Uterus (tissue), 4 donors: ENCODE measurements around the gene LRRC8C. TPM values are rescaled to one million over a fixed set of nuclear protein-coding genes. Genes with fewer than 3 reads are reported as not detected.

ENCODE experiments used
- DNase-seq, 2 donors: peaks; one replicate each; pipeline ENCODE4 v3.0.0-alpha.2; 2019 to 2020
- H3K27ac ChIP-seq, 2 donors: fragments of 200-600 bp; sonication (generic); 1 replicate in 1 of 2; 2 replicates in 1 of 2; pipeline ENCODE4 v1.5.1; 2016 to 2018
- H3K27me3 ChIP-seq, 2 donors: fragments of 200-600 bp; sonication (generic); one replicate each; pipeline ENCODE4 v1.5.1; 2018 to 2019; ENCODE audit warnings: control low read depth in 1 of 2
- H3K36me3 ChIP-seq, 2 donors: fragments of 200-600 bp; sonication (generic); one replicate each; pipeline ENCODE4 v1.5.1; 2019; ENCODE audit warnings: control low read depth in 1 of 2
- H3K4me1 ChIP-seq, 2 donors: fragments of 200-600 bp; sonication (generic); one replicate each; pipeline ENCODE4 v1.5.1; 2018 to 2019; ENCODE audit warnings: control low read depth in 1 of 2
- H3K4me3 ChIP-seq, 2 donors: fragments of 200-600 bp; sonication (generic); 1 replicate in 1 of 2; 2 replicates in 1 of 2; pipeline ENCODE4 v1.5.1; 2018 to 2019; ENCODE audit warnings: mild to moderate bottlenecking in 1 of 2
- H3K9me3 ChIP-seq, 2 donors: fragments of 200-600 bp; sonication (generic); one replicate each; pipeline ENCODE4 v1.5.1; 2019; ENCODE audit warnings: control low read depth in 1 of 2
- CTCF ChIP-seq, 4 experiments: fragments of 200-600 bp in 2 of 4; fragments of 450-650 bp in 2 of 4; sonication (generic) in 2 of 4; IDR thresholded peaks; one replicate each; pipeline ENCODE4 v1.5.1; 2016 to 2019; ENCODE audit warnings: antibody characterized with exemption in 4 of 4, mild to moderate bottlenecking in 2 of 4, moderate library complexity in 1 of 4
- POLR2A ChIP-seq, 2 donors: fragments of 450-650 bp; IDR thresholded peaks; one replicate each; pipeline ENCODE4 v1.6.1; 2016; ENCODE audit warnings: antibody characterized with exemption in 2 of 2, mild to moderate bottlenecking in 1 of 2, moderate library complexity in 1 of 2
- intact Hi-C: fragments of 100-400 bp; cut with DNase I; formaldehyde crosslinking; loops from one replicate; pipeline ENCODE4 v1.15.1; 2023; ENCODE audit warnings: low total_unique reads
- total RNA-seq, 4 donors: library from RNA; depleted of rRNA in 3 of 4; stranded (reverse); fragments of >200 nt in 3 of 4; gene quantifications; one replicate each; pipeline versions ENCODE4 v1.1.0 to v1.2.4, GENCODE V29; 2014 to 2023
- donor health status: DM: yes; HTN: yes; CAD: no.

The LRRC8C gene
- total RNA-seq, 4 donors from 2014 or later: 10.9 to 23.8 (median 19.8) TPM

- Histone ChIP-seq H3K36me3 (no peaks in the 10 kb centered on the region), H3K9me3 (no peaks in the 10 kb centered on the region), H3K27me3 (no peaks in the 10 kb centered on the region), H3K27ac (no peak overlapping the region), H3K4me3 (no peak overlapping the region), H3K4me1 (no peaks in the 10 kb centered on the region)
- no peak for DNase-seq
- intact Hi-C loops: no loop called here
- TF ChIP-seq CTCF (IDR thresholded peaks at IDR 0.05): no peak
- no peak for TF ChIP-seq POLR2A (IDR thresholded peaks at IDR 0.05)
These were observed 106.9 kb downstream of the LRRC8C start for GRCh38 chr1:89739844-89740216.

GRCh38 chr1:89743788-89744187, 110.9 kb downstream of the LRRC8C start:
- no peak for TF ChIP-seq CTCF (IDR thresholded peaks at IDR 0.05)
- no peak for TF ChIP-seq POLR2A (IDR thresholded peaks at IDR 0.05)
- H3K9me3 ChIP-seq: no peaks in the 10 kb centered on the region
- H3K4me3 ChIP-seq: no peak overlapping the region
- intact Hi-C loops: no loop called here
- no peaks in the 10 kb centered on the region for H3K4me1 ChIP-seq
- no peaks in the 10 kb centered on the region for H3K27me3 ChIP-seq
- no peaks in the 10 kb centered on the region for H3K36me3 ChIP-seq
- no peak for DNase-seq
- no peak overlapping the region for H3K27ac ChIP-seq

- no peak overlapping the region for H3K27ac ChIP-seq
- no peak for TF ChIP-seq POLR2A (IDR thresholded peaks at IDR 0.05)
- no peak for TF ChIP-seq CTCF (IDR thresholded peaks at IDR 0.05)
- H3K36me3 ChIP-seq: no peaks in the 10 kb centered on the region
- intact Hi-C loops: no loop called here
- H3K4me3 ChIP-seq: no peak overlapping the region
- H3K4me1 ChIP-seq: no peaks in the 10 kb centered on the region
- no peaks in the 10 kb centered on the region for H3K27me3 ChIP-seq
- no peaks in the 10 kb centered on the region for H3K9me3 ChIP-seq
- DNase-seq: no peak
These were observed 113.7 kb downstream of the LRRC8C start for GRCh38 chr1:89746424-89747149.

DNA sequence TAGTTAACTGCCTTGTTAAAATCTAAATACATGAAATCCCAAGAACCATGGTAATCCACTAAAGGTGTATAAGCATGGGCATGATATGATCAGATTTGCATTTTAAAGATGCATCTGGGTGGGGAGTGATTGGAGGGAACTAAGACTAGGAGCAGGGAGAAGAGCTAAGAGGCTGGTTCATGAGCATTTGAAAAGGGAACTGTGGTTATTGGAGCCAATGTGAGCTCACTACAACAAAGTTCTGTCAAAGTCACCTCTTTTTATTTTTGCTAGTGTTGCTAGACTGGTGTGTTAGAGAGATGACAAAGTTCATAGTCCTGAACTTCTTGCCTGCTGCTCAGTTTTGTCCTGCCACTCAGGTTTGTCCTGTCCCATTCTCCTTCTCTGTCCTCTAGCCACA, 120.8 kb downstream of the LRRC8C start:
- H3K4me3 ChIP-seq: no peak overlapping the region
- H3K36me3 ChIP-seq: no peaks in the 10 kb centered on the region
- H3K4me1 ChIP-seq: no peaks in the 10 kb centered on the region
- H3K27ac ChIP-seq: no peak overlapping the region
- intact Hi-C loops: no loop called here
- H3K9me3 ChIP-seq: no peaks in the 10 kb centered on the region
- TF ChIP-seq CTCF (IDR thresholded peaks at IDR 0.05) (no peak), POLR2A (IDR thresholded peaks at IDR 0.05) (no peak)
- H3K27me3 ChIP-seq: no peaks in the 10 kb centered on the region
- DNase-seq: no peak

DNA sequence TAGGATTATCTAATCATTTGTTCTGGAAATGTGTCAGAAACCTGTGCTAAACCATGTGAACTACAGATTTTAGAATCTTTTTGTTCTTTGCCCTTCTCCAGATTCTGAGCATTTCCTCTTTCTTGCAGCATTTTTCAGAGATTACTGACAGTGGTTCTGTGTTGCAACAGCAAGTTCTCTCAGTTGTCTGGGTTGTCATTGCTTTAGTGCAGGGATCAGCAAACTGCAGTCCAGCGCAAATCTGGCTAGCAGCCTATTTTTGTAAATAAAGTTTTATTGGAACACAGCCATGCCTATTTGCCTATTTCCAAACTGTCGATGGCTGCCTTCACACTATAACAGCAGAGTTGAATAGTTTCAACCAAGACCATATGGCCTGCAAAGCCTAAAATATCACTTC, 121.6 kb downstream of the LRRC8C start:
- Histone ChIP-seq H3K27ac (no peak overlapping the region), H3K4me1 (no peaks in the 10 kb centered on the region), H3K4me3 (no peak overlapping the region), H3K36me3 (no peaks in the 10 kb centered on the region), H3K27me3 (no peaks in the 10 kb centered on the region), H3K9me3 (no peaks in the 10 kb centered on the region)
- no peak for TF ChIP-seq CTCF (IDR thresholded peaks at IDR 0.05)
- TF ChIP-seq POLR2A (IDR thresholded peaks at IDR 0.05): no peak
- DNase-seq: no peak
- intact Hi-C loops: no loop called here
